GM12891 (cell line): ENCODE measurements around the gene NUDC.
"Not testable (repeated sequence)": the region's sequence is repeated elsewhere in the genome, so short reads cannot be mapped to it uniquely, and the experiment has no call there.

Source experiments
- POLR2A ChIP-seq: IDR thresholded peaks from 2 replicates; pipeline ENCODE4 v1.6.1; 2011; ENCODE audit warnings: low read depth, low read length, control low read depth
- POLR2AphosphoS5 ChIP-seq: IDR thresholded peaks from 2 replicates; pipeline ENCODE4 v1.6.1; 2011; ENCODE audit warnings: low read depth, low read length, control low read depth
- POU2F2 ChIP-seq: IDR thresholded peaks from 2 replicates; pipeline ENCODE4 v1.6.1; 2011; ENCODE audit warnings: low read depth, mild to moderate bottlenecking, control low read depth, low read length, moderate library complexity
- TAF1 ChIP-seq: IDR thresholded peaks from 2 replicates; pipeline ENCODE4 v1.6.1; 2011; ENCODE audit warnings: low read depth, low read length, control low read depth

DNA sequence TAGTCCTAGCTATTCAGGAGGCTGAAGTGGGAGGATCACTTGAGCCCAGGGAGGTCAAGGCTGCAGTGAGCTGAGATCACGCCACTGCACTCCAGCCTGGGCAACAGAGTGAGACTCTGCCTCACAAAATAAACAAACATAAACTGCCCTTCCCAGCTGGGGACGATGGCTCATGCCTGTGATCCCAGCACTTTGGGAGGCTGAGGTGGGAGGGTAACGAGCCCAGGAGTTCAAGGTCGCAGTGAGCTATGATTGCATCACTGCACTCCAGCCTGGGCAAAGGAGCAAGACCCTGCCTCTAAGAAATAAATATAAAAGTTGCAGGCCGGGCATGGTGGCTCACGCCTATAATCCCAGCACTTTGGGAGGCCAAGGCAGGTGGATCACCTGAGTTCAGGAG is 39.9 kb upstream of the NUDC start:
- not testable (repeated sequence) for TF ChIP-seq TAF1, POLR2AphosphoS5, POU2F2, POLR2A
